IMR-90 (cell line): ENCODE results near the gene ELL2. TPM values are rescaled to one million over a fixed set of nuclear protein-coding genes. Genes with fewer than 3 reads are reported as not detected.
A peak's percentile ranks its signal among the peaks of the same experiment; 100 is the strongest.

Experiments
- ATAC-seq: fragments of 200-7000 bp; cut with Tn5 transposase; 2 replicates; pipeline ENCODE4 v1.9.1; 2020; ENCODE audit warnings: low read depth, mild to moderate bottlenecking, moderate library complexity
- BruUV-seq: library from RNA; stranded (reverse); fragments of 400-500 nt; replicated peaks from 2 replicates; lab custom pipeline; 2021; lab: Mats Ljungman, UMichigan
- CTCF ChIA-PET: fragments of 300-600 bp; formaldehyde crosslinking; extraction: SDS; loops from one replicate; lab custom pipeline; 2021; ENCODE audit warnings: antibody characterized with exemption; lab: Yijun Ruan, JAX
- POLR2A ChIA-PET: fragments of 300-600 bp; sonication (Branson Sonifier 250); formaldehyde crosslinking; loops from one replicate; lab custom pipeline; 2022; ENCODE audit warnings: antibody characterized with exemption; ENCODE audit not compliant: unreplicated experiment; lab: Charles Lee
- DNase-seq: peaks from one replicate; pipeline ENCODE4 v3.0.0; 2013
- H2AFZ ChIP-seq: replicated peaks from 2 replicates; pipeline ENCODE3; 2013; ENCODE audit warnings: low read length, mild to moderate bottlenecking; ENCODE audit not compliant: poor library complexity
- H2AK5ac ChIP-seq: 2 replicates; pipeline ENCODE4 v1.6.1; 2013; ENCODE audit warnings: low read depth, low read length, inconsistent platforms
- H2AK9ac ChIP-seq: replicated peaks from 2 replicates; pipeline ENCODE3; 2013; ENCODE audit warnings: mild to moderate bottlenecking, low read depth, low read length, moderate library complexity; ENCODE audit not compliant: poor library complexity
- H2BK120ac ChIP-seq: 2 replicates; pipeline ENCODE4 v1.6.1; 2013; ENCODE audit warnings: low read depth, low read length, inconsistent platforms
- H2BK15ac ChIP-seq: 3 replicates; pipeline ENCODE4 v1.6.1; 2013; ENCODE audit warnings: low read depth, low read length, inconsistent platforms
- H2BK20ac ChIP-seq: 2 replicates; pipeline ENCODE4 v1.6.1; 2013; ENCODE audit warnings: low read depth, mild to moderate bottlenecking, inconsistent platforms, low read length, moderate library complexity
- H2BK5ac ChIP-seq: 2 replicates; pipeline ENCODE4 v1.6.1; 2013; ENCODE audit warnings: mild to moderate bottlenecking, low read depth, low read length, inconsistent platforms; ENCODE audit not compliant: poor library complexity, severe bottlenecking
- H3K14ac ChIP-seq: replicated peaks from 2 replicates; pipeline ENCODE4 v1.6.1; 2013; ENCODE audit warnings: low read depth, low read length, inconsistent platforms
- H3K18ac ChIP-seq: 2 replicates; pipeline ENCODE4 v1.6.1; 2013; ENCODE audit warnings: low read depth, low read length, control low read depth
- H3K23ac ChIP-seq: 2 replicates; pipeline ENCODE4 v1.6.1; 2013; ENCODE audit warnings: low read depth, low read length, inconsistent platforms
- H3K27ac ChIP-seq: 2 replicates; pipeline ENCODE4 v1.5.1; 2013; ENCODE audit warnings: mild to moderate bottlenecking, control low read depth, low read length; ENCODE audit not compliant: insufficient read depth
- H3K27me3 ChIP-seq: 2 replicates; pipeline ENCODE4 v1.6.1; 2013; ENCODE audit warnings: low read length; ENCODE audit not compliant: control insufficient read depth, insufficient read depth
- H3K36me3 ChIP-seq: 2 replicates; pipeline ENCODE4 v1.6.1; 2013; ENCODE audit warnings: low read length, mixed read lengths; ENCODE audit not compliant: control insufficient read depth, insufficient read depth
- H3K4ac ChIP-seq: 2 replicates; pipeline ENCODE4 v1.6.1; 2013; ENCODE audit warnings: low read depth, low read length, inconsistent platforms
- H3K4me1 ChIP-seq: 2 replicates; pipeline ENCODE4 v1.6.1; 2013; ENCODE audit warnings: low read length, mixed read lengths; ENCODE audit not compliant: control insufficient read depth, insufficient read depth
- H3K4me2 ChIP-seq: 2 replicates; pipeline ENCODE4 v1.6.1; 2013; ENCODE audit warnings: low read depth, mild to moderate bottlenecking, control low read depth, low read length, moderate library complexity
- H3K4me3 ChIP-seq: 2 replicates; pipeline ENCODE4 v1.5.1; 2013; ENCODE audit warnings: low read depth, mild to moderate bottlenecking, control low read depth, low read length, moderate library complexity; ENCODE audit not compliant: insufficient read depth
- H3K56ac ChIP-seq: 2 replicates; pipeline ENCODE4 v1.6.1; 2013; ENCODE audit warnings: low read length, inconsistent platforms; ENCODE audit not compliant: insufficient read depth; ENCODE audit errors: extremely low read depth
- H3K79me1 ChIP-seq, 2 experiments: 2 replicates each; pipeline ENCODE4 v1.6.1; 2013; ENCODE audit warnings: low read length in 2 of 2, inconsistent platforms in 1 of 2, low read depth in 1 of 2
- H3K9ac ChIP-seq: 2 replicates; pipeline ENCODE4 v1.6.1; 2013; ENCODE audit warnings: low read depth, low read length, control low read depth
- H3K9me1 ChIP-seq: 2 replicates; pipeline ENCODE4 v1.6.1; 2013; ENCODE audit warnings: low read length, inconsistent platforms; ENCODE audit not compliant: insufficient read depth
- H3K9me3 ChIP-seq: 2 replicates; pipeline ENCODE4 v1.6.1; 2013; ENCODE audit warnings: low read length; ENCODE audit not compliant: control insufficient read depth, insufficient read depth
- H4K20me1 ChIP-seq: 2 replicates; pipeline ENCODE4 v1.6.1; 2013; ENCODE audit warnings: low read length, inconsistent platforms; ENCODE audit not compliant: insufficient read depth
- H4K5ac ChIP-seq: 2 replicates; pipeline ENCODE4 v1.6.1; 2013; ENCODE audit warnings: mild to moderate bottlenecking, low read depth, low read length, control low read depth
- H4K8ac ChIP-seq, 2 experiments: 2 replicates each; pipeline ENCODE4 v1.6.1; 2013; ENCODE audit warnings: low read depth in 2 of 2, low read length in 2 of 2, control low read depth in 1 of 2, inconsistent platforms in 1 of 2
- H4K91ac ChIP-seq: 2 replicates; pipeline ENCODE4 v1.6.1; 2013; ENCODE audit warnings: low read depth, low read length, inconsistent platforms; ENCODE audit not compliant: insufficient read depth
- CEBPB ChIP-seq: IDR thresholded peaks from 2 replicates; pipeline ENCODE4 v1.6.1; 2012; ENCODE audit warnings: low read depth, low read length, improper control_type of control experiment
- CTCF ChIP-seq: conservative IDR thresholded peaks from 2 replicates; pipeline ENCODE4 v1.5.1; 2012; ENCODE audit warnings: mild to moderate bottlenecking, low read depth, low read length, improper control_type of control experiment
- FOS ChIP-seq: fragments of 150-350 bp; IDR thresholded peaks from 2 replicates; pipeline ENCODE4 v1.6.1; 2016; ENCODE audit warnings: low read depth, low read length
- RCOR1 ChIP-seq: IDR thresholded peaks from 2 replicates; pipeline ENCODE4 v1.6.1; 2012; ENCODE audit warnings: mild to moderate bottlenecking, low read length, improper control_type of control experiment; ENCODE audit not compliant: insufficient replicate concordance
- USF2 ChIP-seq: fragments of 150-350 bp; IDR thresholded peaks from 2 replicates; pipeline ENCODE4 v1.6.1; 2017; ENCODE audit warnings: mild to moderate bottlenecking, antibody characterized with exemption, low read length, low read depth
- WGBS, 2 experiments: methylation state at CpG; one replicate each; pipeline versions ENCODE4 v1.1.5 to v1.1.7; 2013; ENCODE audit warnings: missing lambda C conversion rate in 2 of 2; ENCODE audit not compliant: insufficient read length in 1 of 2; ENCODE audit errors: extremely low coverage in 2 of 2; 5-methylcytosine and 5-hydroxymethylcytosine counted together
- dilution Hi-C: fragments of 300-500 bp; cut with HindIII; formaldehyde crosslinking; loops from one replicate; pipeline ENCODE4 v1.14.3; 2018; ENCODE audit warnings: low sequenced_read_pairs; ENCODE audit not compliant: unreplicated experiment
- in situ Hi-C: fragments of 300-500 bp; cut with MboI; formaldehyde crosslinking; loops from 3 replicates; pipeline ENCODE4 v1.14.3; 2019; ENCODE audit warnings: low sequenced_read_pairs, inconsistent platforms, mixed read lengths
- intact Hi-C: fragments of 100-400 bp; cut with micrococcal nuclease; formaldehyde crosslinking; loops from 2 replicates; pipeline ENCODE4 v1.10.0; 2022
- polyA plus RNA-seq, 3 experiments: library from polyadenylated mRNA; depleted of rRNA; stranded (reverse); fragments of >200 nt; gene quantifications; 2 replicates each; pipeline ENCODE4 v1.2.3, GENCODE V29; 2012; ENCODE audit warnings: low replicate concordance in 1 of 3
- total RNA-seq: library from RNA; depleted of rRNA; stranded (reverse); fragments of >200 nt; gene quantifications from 2 replicates; pipeline ENCODE4 v1.2.3, GENCODE V29; 2012

The ELL2 gene
- total and polyA plus RNA-seq, 2 of the 4 experiments (the other 2 are of a cell fraction) = 61.4 to 92.5 TPM

- BruUV-seq = TSS peak; percentile 89
- intact Hi-C loops (loop anchor here (2.0 to 5.0 kb wide), 2 partner anchors 157 to 205 kb away; no protein-coding TSS in a partner anchor), dilution Hi-C loops (no loop called here), in situ Hi-C loops (no loop called here)
- ChIA-PET CTCF (no interaction called here), POLR2A (interaction anchor here (0.6 kb wide), 1 partner anchor 18 kb away, joined by 11 read pairs; no protein-coding TSS in a partner anchor)
- peak overlapping the region; percentile 36 for H3K9ac ChIP-seq
- H3K4me3 ChIP-seq = no peak overlapping the region
- H3K4ac ChIP-seq = peak overlapping the region; percentile 95
- H3K79me1 ChIP-seq = peaks cover 4 to 57% of the 10 kb centered on the region in 2 experiments; a peak in 3 of 4 replicates
- H4K20me1 ChIP-seq = no peaks in the 10 kb centered on the region
- H3K18ac ChIP-seq = peak overlapping the region; percentile 98
- peak overlapping the region; percentile 91 for H3K56ac ChIP-seq
- H3K36me3 ChIP-seq = no peaks in the 10 kb centered on the region
- H3K4me1 ChIP-seq = peaks cover 47% of the 10 kb centered on the region
- H3K27ac ChIP-seq = peak overlapping the region; percentile 94
- H3K14ac ChIP-seq = peak overlapping the region; percentile 97
- WGBS, 2 experiments = 100% methylated on average over 1 of the region's 8 CpGs; no CpG with 5 or more reads in 1 of the 2 experiments
- H2BK120ac ChIP-seq = peak overlapping the region; percentile 96
- peak overlapping the region; percentile 65 for H2AK9ac ChIP-seq
- TF ChIP-seq CEBPB (peak; percentile 2; the same call in 1 of the 2 replicates), RCOR1 (no peak), USF2 (no peak), CTCF (peak; percentile 18; the same call in 1 of the 2 replicates), FOS (peak; percentile 22)
- H4K8ac ChIP-seq = peak overlapping the region; percentile 76 to 96
- no peaks in the 10 kb centered on the region for H3K9me3 ChIP-seq
- H3K23ac ChIP-seq = peak overlapping the region; percentile 96
- H3K27me3 ChIP-seq = no peaks in the 10 kb centered on the region
- peak overlapping the region; percentile 99 for H2AK5ac ChIP-seq
- peak overlapping the region; percentile 88 for H2BK15ac ChIP-seq
- H3K9me1 ChIP-seq = peaks cover 34% of the 10 kb centered on the region
- H4K5ac ChIP-seq = peak overlapping the region; percentile 96
- peak overlapping the region; percentile 98 for H2BK5ac ChIP-seq
- peak overlapping the region; percentile 97 for H4K91ac ChIP-seq
- H2AFZ ChIP-seq = peak overlapping the region; percentile 61
- DNase-seq (peak; percentile 60), ATAC-seq (no peak)
- H2BK20ac ChIP-seq = peak overlapping the region; percentile 99
- peak overlapping the region; percentile 60 for H3K4me2 ChIP-seq
Observed at GRCh38 chr5:95861864-95862561, 99.6 kb downstream of the ELL2 start.
